GM19239 (cell line): ENCODE measurements around the gene CNOT3.
A peak's percentile ranks its signal among the peaks of the same experiment; 100 is the strongest.

Experiments
- DNase-seq: peaks from one replicate; pipeline ENCODE4 v3.0.0; 2011; ENCODE audit warnings: low spot score; ENCODE audit not compliant: insufficient read length
- FAIRE-seq: peaks from 2 replicates; lab custom pipeline; 2011; peaks lifted over from hg19 to GRCh38; lab: Jason Lieb, UNC

Gene CNOT3

GRCh38 chr19:54115109-54116063 lies 22.2 kb upstream of the CNOT3 start, which contains the start of the genes PRPF31 and TFPT:
PRPF31 (plus strand) TSS chr19:54115754; CDS start chr19:54118279, 2,525 bp downstream.
TFPT (minus strand) TSS chr19:54115657; CDS start chr19:54115269, 388 bp downstream.
- DNase-seq, result peak; percentile 96
- FAIRE-seq, result peak; percentile 100

- FAIRE-seq, result no peak
- DNase-seq, result no peak
Measured at GRCh38 chr19:54121259-54121658, 16.3 kb upstream of the CNOT3 start.

- FAIRE-seq (no peak), DNase-seq (no peak)
Measured at GRCh38 chr19:54123682-54124081, 13.9 kb upstream of the CNOT3 start.

- FAIRE-seq (no peak), DNase-seq (no peak)
Measured at GRCh38 chr19:54124393-54124792, 13.2 kb upstream of the CNOT3 start.

GRCh38 chr19:54125713-54126112 lies 11.8 kb upstream of the CNOT3 start:
- DNase-seq (no peak), FAIRE-seq (no peak)

DNA sequence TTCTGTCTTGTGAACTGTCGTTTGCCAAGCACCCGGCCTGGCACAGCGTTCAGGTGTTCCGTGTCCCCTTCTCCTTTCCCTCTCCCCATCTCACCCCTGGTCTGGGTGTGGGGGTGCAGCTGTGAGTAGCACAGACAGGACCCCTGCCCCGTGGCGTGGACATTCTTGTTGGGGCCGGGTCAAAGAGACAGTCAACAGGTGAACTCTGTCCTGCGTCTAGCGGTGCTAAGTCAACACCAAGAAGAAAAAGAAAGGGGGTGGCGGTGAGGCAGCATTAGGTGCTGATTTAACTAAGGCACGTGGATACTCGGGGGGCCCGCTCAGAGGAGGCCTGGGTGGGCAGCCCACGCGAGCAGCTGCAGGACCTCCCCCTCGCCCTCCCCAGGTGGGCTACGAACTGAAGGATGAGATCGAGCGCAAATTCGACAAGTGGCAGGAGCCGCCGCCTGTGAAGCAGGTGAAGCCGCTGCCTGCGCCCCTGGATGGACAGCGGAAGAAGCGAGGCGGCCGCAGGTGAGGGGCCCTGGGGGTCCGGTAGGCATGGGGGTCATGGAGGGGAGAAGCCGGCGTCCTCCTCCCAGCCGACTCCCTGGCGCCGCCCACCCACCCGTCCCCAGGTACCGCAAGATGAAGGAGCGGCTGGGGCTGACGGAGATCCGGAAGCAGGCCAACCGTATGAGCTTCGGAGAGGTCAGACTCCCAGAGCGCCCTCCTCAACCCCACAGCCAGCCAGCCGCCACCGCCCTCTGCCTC lies 9.7 kb upstream of the CNOT3 start:
- DNase-seq (no peak), FAIRE-seq (no peak)

DNA sequence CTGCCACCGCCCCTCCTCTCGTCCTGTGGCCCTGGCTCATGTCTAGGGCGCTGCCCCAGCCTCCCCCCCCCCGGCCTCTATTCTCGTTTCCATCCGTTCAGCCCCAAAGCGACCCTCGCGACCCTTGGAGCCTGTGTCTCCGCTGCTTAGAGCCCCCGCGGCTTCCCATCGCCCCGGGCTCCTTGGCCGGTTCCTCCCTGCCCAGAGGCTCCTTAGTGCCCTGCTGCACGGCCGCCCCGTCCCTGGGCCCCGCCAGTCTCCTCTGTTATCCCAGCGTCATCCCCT lies 9.2 kb upstream of the CNOT3 start:
- FAIRE-seq, result no peak

DNA sequence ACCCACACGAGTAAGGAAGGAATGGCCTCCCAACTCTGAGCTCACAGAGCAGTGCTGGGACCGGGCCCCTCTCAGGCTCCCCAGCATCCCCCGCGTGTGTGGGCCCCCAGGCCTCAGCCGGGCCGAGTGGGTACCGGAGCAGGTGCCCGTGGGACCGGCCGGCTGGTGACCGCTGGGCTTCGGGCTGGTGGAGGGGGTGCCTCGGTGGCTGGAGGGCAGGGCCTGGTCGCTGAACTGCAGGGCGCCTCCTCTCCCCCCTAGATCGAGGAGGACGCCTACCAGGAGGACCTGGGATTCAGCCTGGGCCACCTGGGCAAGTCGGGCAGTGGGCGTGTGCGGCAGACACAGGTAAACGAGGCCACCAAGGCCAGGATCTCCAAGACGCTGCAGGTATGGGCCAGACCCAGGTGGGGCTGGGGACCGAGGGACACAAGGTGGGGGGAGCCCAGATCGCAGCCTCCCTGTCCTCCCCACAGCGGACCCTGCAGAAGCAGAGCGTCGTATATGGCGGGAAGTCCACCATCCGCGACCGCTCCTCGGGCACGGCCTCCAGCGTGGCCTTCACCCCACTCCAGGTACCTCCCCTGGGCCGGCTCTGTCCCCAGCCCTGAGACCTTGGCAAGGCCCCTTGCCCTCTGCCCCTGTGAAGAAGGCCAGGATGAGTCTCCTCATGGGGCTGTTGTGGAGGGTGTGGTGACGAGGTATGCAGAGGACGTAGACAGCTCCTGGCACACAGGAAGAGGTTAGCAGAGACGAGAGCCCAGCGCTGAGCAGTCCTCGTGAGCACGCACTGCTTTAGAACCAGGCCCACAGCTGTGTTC lies 8.6 kb upstream of the CNOT3 start:
- DNase-seq (no peak), FAIRE-seq (no peak)

More for the DNA sequence above, 9.2 kb upstream of the CNOT3 start:
- DNase-seq, result no peak

- FAIRE-seq (no peak), DNase-seq (no peak)
Measured at GRCh38 chr19:54129617-54129996, 8.0 kb upstream of the CNOT3 start.

DNA sequence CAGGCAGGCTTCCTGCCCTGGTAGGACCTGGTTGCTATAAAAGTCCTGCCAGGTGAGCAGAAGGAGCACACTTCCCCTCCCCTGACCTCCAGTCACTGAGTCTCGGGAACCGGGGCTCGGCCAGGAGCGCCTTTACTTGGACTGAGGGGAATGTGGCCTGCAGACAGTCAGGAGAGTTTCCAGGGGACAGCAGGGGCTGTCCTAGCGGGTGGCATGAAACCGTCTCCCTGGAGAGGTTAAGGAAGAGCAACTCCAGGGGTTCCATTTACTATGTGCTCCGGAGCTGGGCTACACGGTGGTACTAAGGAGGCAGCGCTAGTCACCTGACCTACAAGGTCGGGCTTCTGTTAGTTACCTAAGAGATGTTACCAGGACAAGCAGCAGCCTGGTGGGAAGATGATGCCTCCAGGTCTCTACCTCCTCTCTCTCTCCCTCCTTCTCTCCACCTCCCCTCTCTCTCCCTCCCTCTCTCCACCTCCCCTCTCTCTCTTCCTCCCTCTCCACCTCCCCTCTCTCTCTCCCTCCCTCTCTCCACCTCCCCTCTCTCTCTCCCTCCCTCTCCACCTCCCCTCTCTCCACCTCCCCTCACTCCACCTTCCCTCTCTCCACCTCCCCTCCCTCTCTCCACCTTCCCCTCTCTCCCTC lies 4.1 kb upstream of the CNOT3 start:
- no peak for FAIRE-seq
- DNase-seq, result no peak

DNA sequence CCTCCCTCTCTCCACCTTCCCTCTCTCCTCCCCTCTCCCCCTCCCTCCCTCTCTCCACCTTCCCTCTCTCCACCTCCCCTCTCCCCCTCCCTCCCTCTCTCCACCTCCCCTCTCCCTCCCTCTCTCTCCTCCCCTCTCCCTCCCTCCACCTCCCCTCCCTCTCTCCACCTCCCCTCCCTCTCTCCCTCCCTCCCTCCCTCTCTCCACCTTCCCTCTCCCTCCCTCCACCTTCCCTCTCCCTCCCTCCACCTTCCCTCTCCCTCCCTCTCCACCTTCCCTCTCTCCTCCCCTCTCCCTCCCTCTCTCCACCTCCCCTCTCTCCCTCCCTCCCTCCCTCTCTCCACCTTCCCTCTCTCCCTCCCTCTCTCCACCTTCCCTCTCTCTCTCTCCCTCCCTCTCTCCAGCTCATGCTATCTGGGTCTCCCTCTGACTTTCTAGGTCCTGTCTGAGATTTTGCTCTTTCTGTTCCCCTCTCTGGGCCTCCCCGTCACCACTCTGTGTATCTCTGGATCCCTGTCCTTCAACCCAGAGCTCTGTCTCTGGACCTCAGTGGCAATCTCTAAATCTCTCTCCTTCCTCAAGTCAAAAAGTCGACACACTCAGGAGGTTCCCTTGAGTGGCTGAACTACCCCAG lies 3.5 kb upstream of the CNOT3 start:
- no peak for FAIRE-seq

GRCh38 chr19:54136086-54136863 lies 1.3 kb upstream of the CNOT3 start:
- no peak for DNase-seq
- FAIRE-seq, result peak; percentile 56

More for the DNA sequence above, 3.5 kb upstream of the CNOT3 start:
- no peak for DNase-seq

- DNase-seq (peak; percentile 99), FAIRE-seq (peak; percentile 100)
Measured at GRCh38 chr19:54136864-54137698, 481 bp upstream of the CNOT3 start.

- FAIRE-seq (no peak), DNase-seq (no peak)
Measured at GRCh38 chr19:54138489-54139256, 1.1 kb downstream of the CNOT3 start.

DNA sequence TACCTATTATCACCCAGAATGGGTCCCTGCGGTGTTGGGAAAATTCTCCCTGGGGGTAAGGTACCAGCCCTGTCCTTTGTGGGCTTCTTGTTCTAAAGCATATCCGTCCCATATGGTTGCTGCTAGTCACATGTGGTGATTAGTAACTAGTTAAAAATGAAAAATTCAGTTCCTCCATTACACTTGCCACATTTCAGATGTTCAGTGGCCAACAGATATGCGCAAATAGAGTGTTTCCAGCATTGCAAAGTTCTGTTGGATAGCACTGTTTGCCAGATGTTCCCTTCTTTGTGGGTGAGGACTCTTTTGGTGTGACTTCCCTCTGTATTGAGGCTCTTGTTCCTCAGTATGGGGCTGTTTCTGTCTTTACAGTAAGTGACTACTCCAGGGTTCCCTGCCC lies 3.8 kb downstream of the CNOT3 start:
- DNase-seq (no peak), FAIRE-seq (no peak)

DNA sequence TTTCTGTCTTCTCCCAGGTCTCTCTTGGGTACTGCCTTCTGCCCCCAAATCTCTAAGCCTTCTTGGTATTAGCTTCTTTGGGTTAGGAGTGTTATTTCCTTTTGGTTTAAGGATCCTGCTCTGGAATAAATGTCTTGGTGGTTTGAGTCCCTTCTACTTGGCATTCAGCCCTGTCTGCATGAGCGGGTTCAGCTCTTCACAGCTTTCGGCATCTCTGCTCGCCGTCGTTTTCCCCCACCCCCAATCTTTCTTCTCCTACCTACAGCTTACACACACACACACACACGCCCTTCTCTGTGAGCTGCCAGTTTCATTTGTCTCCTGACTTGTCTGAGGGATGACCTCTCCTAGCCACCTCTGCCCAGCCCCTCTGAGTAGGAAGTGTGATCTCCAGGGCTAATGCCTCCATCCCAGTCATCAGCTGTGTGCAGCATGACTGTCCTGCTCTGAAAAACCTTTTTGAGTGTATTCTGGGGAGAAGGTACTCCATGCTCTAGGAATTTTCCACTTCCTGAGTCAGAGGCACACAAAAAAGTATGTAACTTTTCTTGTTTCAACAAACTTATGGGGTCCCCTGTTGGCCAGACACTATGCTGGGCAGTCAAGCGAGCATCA lies 4.7 kb downstream of the CNOT3 start:
- FAIRE-seq (no peak), DNase-seq (no peak)
